OCI-M2 (cell line): Measurements from ENCODE around the gene TIGD2.

Experiments
- DNase-seq: peaks from one replicate; lab custom pipeline; 2025; ENCODE audit not compliant: unreplicated experiment; lab: John Stamatoyannopoulos, UW

TIGD2 gene

GRCh38 chr4:89161841-89162240, 50.5 kb downstream of the TIGD2 start:
- DNase-seq: no peak

- no peak for DNase-seq
Measured at GRCh38 chr4:89162496-89162895, 51.2 kb downstream of the TIGD2 start.

DNA sequence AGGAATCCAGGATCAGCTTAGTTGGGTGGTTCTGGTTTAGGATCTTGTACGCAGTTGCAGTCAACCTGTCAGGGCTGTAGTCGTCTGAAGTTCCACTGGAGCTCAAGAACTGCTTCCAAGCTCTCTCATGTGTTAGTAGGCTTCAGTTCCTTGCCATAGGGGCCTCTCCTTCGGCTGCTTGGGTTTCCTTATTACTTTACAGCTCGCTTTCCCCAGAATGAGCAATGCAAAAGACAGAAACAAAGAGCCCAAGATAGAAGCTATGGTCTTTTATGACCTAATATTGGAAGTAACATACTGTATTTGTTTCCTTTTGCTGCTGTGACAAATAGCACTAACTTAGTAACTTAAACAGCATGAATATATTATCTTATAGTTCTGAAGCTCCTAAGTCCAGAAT, 51.7 kb downstream of the TIGD2 start:
- DNase-seq: no peak

GRCh38 chr4:89164400-89164799, 53.1 kb downstream of the TIGD2 start:
- no peak for DNase-seq
